ENCODE measurements around the gene ASPN. TPM values are rescaled to one million over a fixed set of nuclear protein-coding genes. Genes with fewer than 3 reads are reported as not detected.

ASPN gene
- total and polyA plus RNA-seq, 10 of the 15 experiments (the other 5 are each of a cell fraction or from before 2014, with no cell fraction given): 0.03 to 0.47 (median 0.42) TPM; not detected in 7

DNA sequence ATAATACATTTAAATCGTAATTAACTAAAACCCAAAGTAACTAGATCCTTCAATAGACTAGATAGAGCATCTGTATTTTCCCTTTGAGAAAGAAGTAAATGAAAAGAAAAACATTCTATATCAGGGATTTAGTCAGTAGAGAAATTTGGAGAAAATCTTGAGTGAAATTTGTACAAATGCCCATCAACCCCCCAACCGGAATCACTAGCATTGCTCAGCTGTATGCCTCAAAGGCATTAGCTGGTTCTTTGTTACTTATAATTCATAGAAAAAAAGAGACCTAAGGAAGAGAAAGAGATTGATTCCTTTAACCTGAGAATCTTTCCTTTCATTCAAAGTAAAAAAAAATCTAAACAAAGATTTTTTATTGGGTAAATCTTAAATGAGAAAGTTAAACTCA is 58.7 kb downstream of the ASPN start (continued):
- TF ChIP-seq, protein P1, sequence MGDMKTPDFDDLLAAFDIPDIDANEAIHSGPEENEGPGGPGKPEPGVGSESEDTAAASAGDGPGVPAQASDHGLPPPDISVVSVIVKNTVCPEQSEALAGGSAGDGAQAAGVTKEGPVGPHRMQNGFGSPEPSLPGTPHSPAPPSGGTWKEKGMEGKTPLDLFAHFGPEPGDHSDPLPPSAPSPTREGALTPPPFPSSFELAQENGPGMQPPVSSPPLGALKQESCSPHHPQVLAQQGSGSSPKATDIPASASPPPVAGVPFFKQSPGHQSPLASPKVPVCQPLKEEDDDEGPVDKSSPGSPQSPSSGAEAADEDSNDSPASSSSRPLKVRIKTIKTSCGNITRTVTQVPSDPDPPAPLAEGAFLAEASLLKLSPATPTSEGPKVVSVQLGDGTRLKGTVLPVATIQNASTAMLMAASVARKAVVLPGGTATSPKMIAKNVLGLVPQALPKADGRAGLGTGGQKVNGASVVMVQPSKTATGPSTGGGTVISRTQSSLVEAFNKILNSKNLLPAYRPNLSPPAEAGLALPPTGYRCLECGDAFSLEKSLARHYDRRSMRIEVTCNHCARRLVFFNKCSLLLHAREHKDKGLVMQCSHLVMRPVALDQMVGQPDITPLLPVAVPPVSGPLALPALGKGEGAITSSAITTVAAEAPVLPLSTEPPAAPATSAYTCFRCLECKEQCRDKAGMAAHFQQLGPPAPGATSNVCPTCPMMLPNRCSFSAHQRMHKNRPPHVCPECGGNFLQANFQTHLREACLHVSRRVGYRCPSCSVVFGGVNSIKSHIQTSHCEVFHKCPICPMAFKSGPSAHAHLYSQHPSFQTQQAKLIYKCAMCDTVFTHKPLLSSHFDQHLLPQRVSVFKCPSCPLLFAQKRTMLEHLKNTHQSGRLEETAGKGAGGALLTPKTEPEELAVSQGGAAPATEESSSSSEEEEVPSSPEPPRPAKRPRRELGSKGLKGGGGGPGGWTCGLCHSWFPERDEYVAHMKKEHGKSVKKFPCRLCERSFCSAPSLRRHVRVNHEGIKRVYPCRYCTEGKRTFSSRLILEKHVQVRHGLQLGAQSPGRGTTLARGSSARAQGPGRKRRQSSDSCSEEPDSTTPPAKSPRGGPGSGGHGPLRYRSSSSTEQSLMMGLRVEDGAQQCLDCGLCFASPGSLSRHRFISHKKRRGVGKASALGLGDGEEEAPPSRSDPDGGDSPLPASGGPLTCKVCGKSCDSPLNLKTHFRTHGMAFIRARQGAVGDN (IDR thresholded peaks at IDR 0.05): no peak
- TF ChIP-seq, protein P2, sequence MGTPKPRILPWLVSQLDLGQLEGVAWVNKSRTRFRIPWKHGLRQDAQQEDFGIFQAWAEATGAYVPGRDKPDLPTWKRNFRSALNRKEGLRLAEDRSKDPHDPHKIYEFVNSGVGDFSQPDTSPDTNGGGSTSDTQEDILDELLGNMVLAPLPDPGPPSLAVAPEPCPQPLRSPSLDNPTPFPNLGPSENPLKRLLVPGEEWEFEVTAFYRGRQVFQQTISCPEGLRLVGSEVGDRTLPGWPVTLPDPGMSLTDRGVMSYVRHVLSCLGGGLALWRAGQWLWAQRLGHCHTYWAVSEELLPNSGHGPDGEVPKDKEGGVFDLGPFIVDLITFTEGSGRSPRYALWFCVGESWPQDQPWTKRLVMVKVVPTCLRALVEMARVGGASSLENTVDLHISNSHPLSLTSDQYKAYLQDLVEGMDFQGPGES (IDR thresholded peaks at IDR 0.05): no peak
- TF ChIP-seq POLR2AphosphoS2 (IDR thresholded peaks at IDR 0.05; ENCODE audit: low read depth, low read length) (no peak), KAT2A (conservative IDR thresholded peaks at IDR 0.05; ENCODE audit: control insufficient read depth, low read depth, low read length) (no peak), ETV6 (conservative IDR thresholded peaks at IDR 0.05 in 1 of 2, IDR thresholded peaks at IDR 0.05 in 1 of 2; ENCODE audit: borderline replicate concordance in 1 of 2, low read depth in 1 of 2) (no peak), MTA3 (IDR thresholded peaks at IDR 0.05; ENCODE audit: borderline replicate concordance, low read length) (no peak), ATF7 (IDR thresholded peaks at IDR 0.05; ENCODE audit: low read depth) (no peak)
- TF ChIP-seq, protein P3, sequence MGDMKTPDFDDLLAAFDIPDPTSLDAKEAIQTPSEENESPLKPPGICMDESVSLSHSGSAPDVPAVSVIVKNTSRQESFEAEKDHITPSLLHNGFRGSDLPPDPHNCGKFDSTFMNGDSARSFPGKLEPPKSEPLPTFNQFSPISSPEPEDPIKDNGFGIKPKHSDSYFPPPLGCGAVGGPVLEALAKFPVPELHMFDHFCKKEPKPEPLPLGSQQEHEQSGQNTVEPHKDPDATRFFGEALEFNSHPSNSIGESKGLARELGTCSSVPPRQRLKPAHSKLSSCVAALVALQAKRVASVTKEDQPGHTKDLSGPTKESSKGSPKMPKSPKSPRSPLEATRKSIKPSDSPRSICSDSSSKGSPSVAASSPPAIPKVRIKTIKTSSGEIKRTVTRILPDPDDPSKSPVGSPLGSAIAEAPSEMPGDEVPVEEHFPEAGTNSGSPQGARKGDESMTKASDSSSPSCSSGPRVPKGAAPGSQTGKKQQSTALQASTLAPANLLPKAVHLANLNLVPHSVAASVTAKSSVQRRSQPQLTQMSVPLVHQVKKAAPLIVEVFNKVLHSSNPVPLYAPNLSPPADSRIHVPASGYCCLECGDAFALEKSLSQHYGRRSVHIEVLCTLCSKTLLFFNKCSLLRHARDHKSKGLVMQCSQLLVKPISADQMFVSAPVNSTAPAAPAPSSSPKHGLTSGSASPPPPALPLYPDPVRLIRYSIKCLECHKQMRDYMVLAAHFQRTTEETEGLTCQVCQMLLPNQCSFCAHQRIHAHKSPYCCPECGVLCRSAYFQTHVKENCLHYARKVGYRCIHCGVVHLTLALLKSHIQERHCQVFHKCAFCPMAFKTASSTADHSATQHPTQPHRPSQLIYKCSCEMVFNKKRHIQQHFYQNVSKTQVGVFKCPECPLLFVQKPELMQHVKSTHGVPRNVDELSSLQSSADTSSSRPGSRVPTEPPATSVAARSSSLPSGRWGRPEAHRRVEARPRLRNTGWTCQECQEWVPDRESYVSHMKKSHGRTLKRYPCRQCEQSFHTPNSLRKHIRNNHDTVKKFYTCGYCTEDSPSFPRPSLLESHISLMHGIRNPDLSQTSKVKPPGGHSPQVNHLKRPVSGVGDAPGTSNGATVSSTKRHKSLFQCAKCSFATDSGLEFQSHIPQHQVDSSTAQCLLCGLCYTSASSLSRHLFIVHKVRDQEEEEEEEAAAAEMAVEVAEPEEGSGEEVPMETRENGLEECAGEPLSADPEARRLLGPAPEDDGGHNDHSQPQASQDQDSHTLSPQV (IDR thresholded peaks at IDR 0.05): no peak
- TF ChIP-seq, protein P4, sequence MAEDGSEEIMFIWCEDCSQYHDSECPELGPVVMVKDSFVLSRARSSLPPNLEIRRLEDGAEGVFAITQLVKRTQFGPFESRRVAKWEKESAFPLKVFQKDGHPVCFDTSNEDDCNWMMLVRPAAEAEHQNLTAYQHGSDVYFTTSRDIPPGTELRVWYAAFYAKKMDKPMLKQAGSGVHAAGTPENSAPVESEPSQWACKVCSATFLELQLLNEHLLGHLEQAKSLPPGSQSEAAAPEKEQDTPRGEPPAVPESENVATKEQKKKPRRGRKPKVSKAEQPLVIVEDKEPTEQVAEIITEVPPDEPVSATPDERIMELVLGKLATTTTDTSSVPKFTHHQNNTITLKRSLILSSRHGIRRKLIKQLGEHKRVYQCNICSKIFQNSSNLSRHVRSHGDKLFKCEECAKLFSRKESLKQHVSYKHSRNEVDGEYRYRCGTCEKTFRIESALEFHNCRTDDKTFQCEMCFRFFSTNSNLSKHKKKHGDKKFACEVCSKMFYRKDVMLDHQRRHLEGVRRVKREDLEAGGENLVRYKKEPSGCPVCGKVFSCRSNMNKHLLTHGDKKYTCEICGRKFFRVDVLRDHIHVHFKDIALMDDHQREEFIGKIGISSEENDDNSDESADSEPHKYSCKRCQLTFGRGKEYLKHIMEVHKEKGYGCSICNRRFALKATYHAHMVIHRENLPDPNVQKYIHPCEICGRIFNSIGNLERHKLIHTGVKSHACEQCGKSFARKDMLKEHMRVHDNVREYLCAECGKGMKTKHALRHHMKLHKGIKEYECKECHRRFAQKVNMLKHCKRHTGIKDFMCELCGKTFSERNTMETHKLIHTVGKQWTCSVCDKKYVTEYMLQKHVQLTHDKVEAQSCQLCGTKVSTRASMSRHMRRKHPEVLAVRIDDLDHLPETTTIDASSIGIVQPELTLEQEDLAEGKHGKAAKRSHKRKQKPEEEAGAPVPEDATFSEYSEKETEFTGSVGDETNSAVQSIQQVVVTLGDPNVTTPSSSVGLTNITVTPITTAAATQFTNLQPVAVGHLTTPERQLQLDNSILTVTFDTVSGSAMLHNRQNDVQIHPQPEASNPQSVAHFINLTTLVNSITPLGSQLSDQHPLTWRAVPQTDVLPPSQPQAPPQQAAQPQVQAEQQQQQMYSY (CRISPR knock-in tag; IDR thresholded peaks at IDR 0.05): no peak

All from GM12878 (cell line).